SK-N-MC (cell line): ENCODE results near the gene MCC.

ENCODE experiments used
- EZH2 ChIP-seq: fragments of 200-600 bp; sonication (generic); IDR thresholded peaks from one replicate; pipeline ENCODE4 v1.6.1; 2017; ENCODE audit warnings: antibody characterized with exemption
- FOXP2 ChIP-seq: optimal IDR thresholded peaks from 2 replicates; pipeline ENCODE3; 2011; ENCODE audit warnings: mild to moderate bottlenecking, moderate library complexity; ENCODE audit not compliant: insufficient read depth; ENCODE audit errors: extremely low read length, control extremely low read depth
- POLR2AphosphoS5 ChIP-seq: IDR thresholded peaks from 2 replicates; pipeline ENCODE4 v1.6.1; 2012; ENCODE audit warnings: mild to moderate bottlenecking, low read depth, low read length, borderline replicate concordance

- TF ChIP-seq EZH2: no peak
- no peak for TF ChIP-seq POLR2AphosphoS5
- no peak for TF ChIP-seq FOXP2
Observed at GRCh38 chr5:113047234-113047633, 441.0 kb downstream of the MCC start.
